Astrocyte (in vitro differentiated cells and primary cell): Measurements from ENCODE around the gene STAB2. TPM values are rescaled to one million over a fixed set of nuclear protein-coding genes. Genes with fewer than 3 reads are reported as not detected.

Source experiments
- DNase-seq: peaks from one replicate; pipeline ENCODE4 v3.0.0-alpha.2; 2010; ENCODE audit warnings: low read depth
- FAIRE-seq: peaks from 2 replicates; lab custom pipeline; 2011; peaks lifted over from hg19 to GRCh38; lab: Jason Lieb, UNC
- H2AFZ ChIP-seq: 2 replicates; pipeline ENCODE4 v1.6.0; 2012; ENCODE audit warnings: low read depth, low read length, inconsistent platforms
- H3K27ac ChIP-seq: 2 replicates; pipeline ENCODE4 v1.5.1; 2011; ENCODE audit warnings: low read depth, low read length, inconsistent platforms
- H3K27me3 ChIP-seq: 2 replicates; pipeline ENCODE4 v1.6.0; 2011; ENCODE audit warnings: low read length, inconsistent platforms; ENCODE audit not compliant: insufficient read depth
- H3K36me3 ChIP-seq: 2 replicates; pipeline ENCODE4 v1.5.1; 2011; ENCODE audit warnings: low read length, inconsistent platforms; ENCODE audit not compliant: insufficient read depth
- H3K4me1 ChIP-seq: 2 replicates; pipeline ENCODE4 v1.5.1; 2011; ENCODE audit warnings: low read length, inconsistent platforms; ENCODE audit not compliant: insufficient read depth
- H3K4me2 ChIP-seq: 2 replicates; pipeline ENCODE4 v1.6.0; 2012; ENCODE audit warnings: low read length, inconsistent platforms
- H3K4me3 ChIP-seq: 2 replicates; pipeline ENCODE4 v1.5.1; 2011; ENCODE audit warnings: low read depth, mild to moderate bottlenecking, low read length, inconsistent platforms; ENCODE audit not compliant: insufficient read depth
- H3K79me2 ChIP-seq: 2 replicates; pipeline ENCODE4 v1.6.0; 2012; ENCODE audit warnings: mild to moderate bottlenecking, low read length, inconsistent platforms; ENCODE audit not compliant: insufficient read depth
- H3K9ac ChIP-seq: 2 replicates; pipeline ENCODE4 v1.6.0; 2012; ENCODE audit warnings: mild to moderate bottlenecking, low read length, inconsistent platforms
- H3K9me3 ChIP-seq: 2 replicates; pipeline ENCODE4 v1.5.1; 2012; ENCODE audit warnings: low read depth, mild to moderate bottlenecking, low read length, inconsistent platforms; ENCODE audit not compliant: insufficient read depth
- H4K20me1 ChIP-seq: 2 replicates; pipeline ENCODE4 v1.6.0; 2012; ENCODE audit warnings: low read length, inconsistent platforms; ENCODE audit not compliant: insufficient read depth
- H3K27ac Mint-ChIP-seq: one replicate; pipeline ENCODE4 v1.8.0; 2021; ENCODE audit warnings: mild to moderate bottlenecking, mixed read lengths; ENCODE audit not compliant: unreplicated experiment
- H3K27me3 Mint-ChIP-seq: one replicate; pipeline ENCODE4 v1.8.0; 2021; ENCODE audit warnings: low read depth, mixed read lengths; ENCODE audit not compliant: unreplicated experiment
- H3K36me3 Mint-ChIP-seq: one replicate; pipeline ENCODE4 v1.8.0; 2021; ENCODE audit warnings: low read depth, mixed read lengths; ENCODE audit not compliant: unreplicated experiment
- H3K4me1 Mint-ChIP-seq: one replicate; pipeline ENCODE4 v1.8.0; 2021; ENCODE audit warnings: low read depth, mixed read lengths; ENCODE audit not compliant: unreplicated experiment
- H3K4me3 Mint-ChIP-seq: one replicate; pipeline ENCODE4 v1.8.0; 2021; ENCODE audit warnings: mild to moderate bottlenecking, moderate library complexity, mixed read lengths; ENCODE audit not compliant: unreplicated experiment
- H3K9me3 Mint-ChIP-seq: one replicate; pipeline ENCODE4 v1.8.0; 2021; ENCODE audit warnings: mild to moderate bottlenecking, mixed read lengths; ENCODE audit not compliant: unreplicated experiment
- CTCF ChIP-seq: IDR thresholded peaks from 2 replicates; pipeline ENCODE4 v1.5.1; 2011; ENCODE audit warnings: low read depth, mild to moderate bottlenecking, inconsistent platforms, low read length, moderate library complexity; ENCODE audit not compliant: insufficient read depth
- EZH2 ChIP-seq: IDR thresholded peaks from 2 replicates; pipeline ENCODE4 v1.6.1; 2012; ENCODE audit warnings: mild to moderate bottlenecking, low read length, inconsistent platforms; ENCODE audit not compliant: insufficient read depth
- total RNA-seq: library from RNA; stranded (reverse); gene quantifications from 2 replicates; pipeline ENCODE4 v1.2.1, GENCODE V29; 2021

Gene STAB2
- total RNA-seq, 1 donor from 2014 or later, result not detected

- no peaks in the 10 kb centered on the region for H3K4me1 ChIP-seq
- H3K9me3 ChIP-seq, result no peaks in the 10 kb centered on the region
- H3K27me3 Mint-ChIP-seq, result peaks cover 2% of the 10 kb centered on the region
- no peaks in the 10 kb centered on the region for H4K20me1 ChIP-seq
- no peak overlapping the region for H3K9ac ChIP-seq
- H2AFZ ChIP-seq, result no peak overlapping the region
- peaks cover 3% of the 10 kb centered on the region for H3K27me3 ChIP-seq
- H3K79me2 ChIP-seq, result no peaks in the 10 kb centered on the region
- H3K9me3 Mint-ChIP-seq, result no peaks in the 10 kb centered on the region
- no peak overlapping the region for H3K4me3 ChIP-seq
- H3K27ac ChIP-seq, result no peak overlapping the region
- TF ChIP-seq EZH2 (no peak), CTCF (no peak)
- no peak overlapping the region for H3K4me2 ChIP-seq
- no peak overlapping the region for H3K27ac Mint-ChIP-seq
- no peaks in the 10 kb centered on the region for H3K36me3 Mint-ChIP-seq
- peaks cover 2% of the 10 kb centered on the region for H3K4me1 Mint-ChIP-seq
- no peak for FAIRE-seq
- H3K4me3 Mint-ChIP-seq, result no peak overlapping the region
- H3K36me3 ChIP-seq, result no peaks in the 10 kb centered on the region
- DNase-seq, result no peak
Observed at GRCh38 chr12:103725398-103725797, 138.3 kb downstream of the STAB2 start.

- no peak overlapping the region for H3K9ac ChIP-seq
Observed at GRCh38 chr12:103727638-103728037, 140.6 kb downstream of the STAB2 start.

More at GRCh38 chr12:103727638-103728037, 140.6 kb downstream of the STAB2 start:
- Mint-ChIP-seq H3K4me1 (peaks cover 2% of the 10 kb centered on the region), H3K9me3 (peaks cover 3% of the 10 kb centered on the region), H3K27ac (no peak overlapping the region), H3K27me3 (peaks cover 2% of the 10 kb centered on the region), H3K4me3 (no peak overlapping the region), H3K36me3 (no peaks in the 10 kb centered on the region)
- Histone ChIP-seq H3K36me3 (no peaks in the 10 kb centered on the region), H3K79me2 (no peaks in the 10 kb centered on the region), H2AFZ (no peak overlapping the region), H3K27ac (no peak overlapping the region), H3K4me3 (no peak overlapping the region), H3K9me3 (no peaks in the 10 kb centered on the region), H3K4me2 (no peak overlapping the region), H3K4me1 (no peaks in the 10 kb centered on the region), H4K20me1 (no peaks in the 10 kb centered on the region), H3K27me3 (peaks cover 3% of the 10 kb centered on the region)
- no peak for DNase-seq
- FAIRE-seq, result no peak
- TF ChIP-seq EZH2 (no peak), CTCF (no peak)
